H1 (cell line): Measurements from ENCODE around the gene MLPH. TPM values are rescaled to one million over a fixed set of nuclear protein-coding genes. Genes with fewer than 3 reads are reported as not detected.

ENCODE experiments used
- CTCF ChIA-PET: fragments of 300-600 bp; sonication (Branson Sonifier 250); formaldehyde crosslinking; loops from one replicate; lab custom pipeline; 2021; ENCODE audit not compliant: partially characterized antibody; lab: Charles Lee
- POLR2A ChIA-PET: fragments of 300-600 bp; sonication (Branson Sonifier 250); formaldehyde crosslinking; loops from one replicate; lab custom pipeline; 2021; ENCODE audit warnings: inconsistent platforms; ENCODE audit not compliant: partially characterized antibody; lab: Charles Lee
- DNase-seq, 2 experiments: peaks; one replicate each; pipeline versions ENCODE4 v3.0.0 to v3.0.0-alpha.2; 2010 to 2022; ENCODE audit warnings: low spot score in 2 of 2, low read depth in 1 of 2, mixed read lengths in 1 of 2
- FAIRE-seq: peaks from 2 replicates; lab custom pipeline; 2011; peaks lifted over from hg19 to GRCh38; lab: Jason Lieb, UNC
- H2AFZ ChIP-seq: 2 replicates; pipeline ENCODE4 v1.8.1; 2012; ENCODE audit warnings: low read length, inconsistent platforms
- H2AK5ac ChIP-seq: 2 replicates; pipeline ENCODE4 v1.6.1; 2013; ENCODE audit warnings: low read depth, low read length
- H2BK120ac ChIP-seq: replicated peaks from 2 replicates; pipeline ENCODE3; 2013; ENCODE audit warnings: low read depth, low read length, inconsistent platforms
- H2BK12ac ChIP-seq: 2 replicates; pipeline ENCODE4 v1.6.1; 2013; ENCODE audit warnings: low read depth, low read length
- H2BK15ac ChIP-seq: 2 replicates; pipeline ENCODE4 v1.6.1; 2013; ENCODE audit warnings: low read length
- H2BK20ac ChIP-seq: 2 replicates; pipeline ENCODE4 v1.6.1; 2013; ENCODE audit warnings: low read length
- H2BK5ac ChIP-seq: 2 replicates; pipeline ENCODE4 v1.6.1; 2013; ENCODE audit warnings: low read depth, low read length
- H3K14ac ChIP-seq: 2 replicates; pipeline ENCODE4 v1.6.1; 2013; ENCODE audit warnings: inconsistent platforms; ENCODE audit not compliant: insufficient read length
- H3K18ac ChIP-seq: 2 replicates; pipeline ENCODE4 v1.6.1; 2013; ENCODE audit warnings: low read length; ENCODE audit errors: extremely low read depth
- H3K23ac ChIP-seq: 2 replicates; pipeline ENCODE4 v1.6.1; 2013; ENCODE audit warnings: inconsistent platforms; ENCODE audit not compliant: insufficient read length
- H3K23me2 ChIP-seq: 2 replicates; pipeline ENCODE4 v1.6.1; 2013; ENCODE audit warnings: low read depth, low read length
- H3K27ac ChIP-seq: 2 replicates; pipeline ENCODE4 v1.6.1; 2011; ENCODE audit warnings: low read depth, low read length, inconsistent platforms
- H3K27me3 ChIP-seq, 4 experiments: replicated peaks in 1 of 4; 1 replicate in 1 of 4; 2 replicates in 3 of 4; pipeline versions ENCODE4 v1.6.1 to v1.8.1; 2011 to 2013; ENCODE audit warnings: low read length in 3 of 4, mild to moderate bottlenecking in 3 of 4, inconsistent platforms in 2 of 4, mixed read lengths in 2 of 4, moderate library complexity in 1 of 4; ENCODE audit not compliant: control insufficient read depth in 3 of 4, insufficient read depth in 3 of 4; ENCODE audit errors: extremely low read depth in 1 of 4
- H3K36me3 ChIP-seq, 4 experiments: 2 replicates each; pipeline versions ENCODE4 v1.6.1 to v1.8.1; 2011 to 2013; ENCODE audit warnings: mild to moderate bottlenecking in 4 of 4, low read length in 3 of 4, moderate library complexity in 2 of 4, control low read depth in 1 of 4, inconsistent platforms in 1 of 4; ENCODE audit not compliant: insufficient read depth in 4 of 4, control insufficient read depth in 2 of 4
- H3K4ac ChIP-seq: replicated peaks from 2 replicates; pipeline ENCODE3; 2013; ENCODE audit warnings: low read length, low read depth, mixed read lengths, inconsistent platforms; ENCODE audit not compliant: insufficient read length
- H3K4me1 ChIP-seq, 4 experiments: replicated peaks in 1 of 4; 1 replicate in 1 of 4; 2 replicates in 3 of 4; pipeline versions ENCODE4 v1.6.1 to v1.8.1; 2011 to 2013; ENCODE audit warnings: low read length in 3 of 4, inconsistent platforms in 2 of 4, mixed read lengths in 1 of 4; ENCODE audit not compliant: insufficient read depth in 4 of 4, control insufficient read depth in 3 of 4
- H3K4me2 ChIP-seq, 2 experiments: 2 replicates each; pipeline versions ENCODE4 v1.6.1 to v1.8.1; 2011 to 2013; ENCODE audit warnings: low read depth in 2 of 2, low read length in 2 of 2, control low read depth in 1 of 2, inconsistent platforms in 1 of 2, mild to moderate bottlenecking in 1 of 2; ENCODE audit not compliant: insufficient read depth in 1 of 2
- H3K4me3 ChIP-seq, 4 experiments: fragments of 200-600, 300-600 bp in 1 of 4; sonication (generic), shearing (Covaris generic), sonication (Bioruptor Twin) in 1 of 4; 2 replicates each; pipeline versions ENCODE4 v1.5.1 to v1.8.1; 2011 to 2016; ENCODE audit warnings: low read length in 4 of 4, low read depth in 3 of 4, control low read depth in 2 of 4, inconsistent platforms in 2 of 4, mild to moderate bottlenecking in 2 of 4, mixed read lengths in 1 of 4, moderate library complexity in 1 of 4; ENCODE audit not compliant: insufficient read depth in 2 of 4; ENCODE audit errors: extremely low read depth in 1 of 4
- H3K56ac ChIP-seq: replicated peaks from 2 replicates; pipeline ENCODE3; 2013; ENCODE audit warnings: low read depth, mild to moderate bottlenecking, mixed read lengths, low read length, inconsistent platforms; ENCODE audit not compliant: insufficient read length
- H3K79me1 ChIP-seq: 2 replicates; pipeline ENCODE4 v1.6.1; 2013; ENCODE audit warnings: low read depth, low read length, control low read depth
- H3K79me2 ChIP-seq, 2 experiments: 2 replicates each; pipeline versions ENCODE4 v1.6.1 to v1.8.1; 2012 to 2013; ENCODE audit warnings: low read length in 2 of 2, mild to moderate bottlenecking in 2 of 2, inconsistent platforms in 1 of 2; ENCODE audit not compliant: insufficient read depth in 2 of 2, control insufficient read depth in 1 of 2
- H3K9ac ChIP-seq, 4 experiments: replicated peaks in 1 of 4; 1 replicate in 1 of 4; 2 replicates in 3 of 4; pipeline versions ENCODE4 v1.6.1 to v1.8.1; 2011 to 2013; ENCODE audit warnings: low read depth in 3 of 4, low read length in 3 of 4, control low read depth in 2 of 4, mild to moderate bottlenecking in 2 of 4, moderate library complexity in 2 of 4, inconsistent platforms in 1 of 4; ENCODE audit errors: extremely low read depth in 1 of 4
- H3K9me3 ChIP-seq, 2 experiments: 2 replicates each; pipeline versions ENCODE4 v1.6.1 to v1.8.1; 2012 to 2013; ENCODE audit warnings: mild to moderate bottlenecking in 2 of 2, moderate library complexity in 2 of 2, control low read depth in 1 of 2, inconsistent platforms in 1 of 2, low read depth in 1 of 2, low read length in 1 of 2, mixed read lengths in 1 of 2; ENCODE audit not compliant: insufficient read depth in 2 of 2
- H4K20me1 ChIP-seq, 2 experiments: replicated peaks in 1 of 2; 2 replicates each; pipeline versions ENCODE3 to v1.8.1; 2011 to 2013; ENCODE audit warnings: inconsistent platforms in 2 of 2, low read length in 2 of 2, mild to moderate bottlenecking in 1 of 2; ENCODE audit not compliant: insufficient read depth in 2 of 2, control insufficient read depth in 1 of 2
- H4K5ac ChIP-seq: 2 replicates; pipeline ENCODE4 v1.6.1; 2013; ENCODE audit warnings: low read length, low read depth, mixed read lengths, inconsistent platforms; ENCODE audit not compliant: insufficient read length
- H4K8ac ChIP-seq: 2 replicates; pipeline ENCODE4 v1.8.0; 2013; ENCODE audit warnings: mild to moderate bottlenecking, moderate library complexity, low read length, inconsistent platforms; ENCODE audit not compliant: insufficient read depth; ENCODE audit errors: extremely low read depth
- H4K91ac ChIP-seq: replicated peaks from 2 replicates; pipeline ENCODE3; 2013; ENCODE audit warnings: low read length, mixed read lengths, inconsistent platforms; ENCODE audit not compliant: insufficient read length
- ASH2L ChIP-seq: fragments of 200-600, 300-600 bp; sonication (generic); IDR thresholded peaks from one replicate; pipeline ENCODE4 v1.7.1; 2017; ENCODE audit warnings: low read length
- ATF3 ChIP-seq: IDR thresholded peaks from 2 replicates; pipeline ENCODE4 v1.6.1; 2011; ENCODE audit warnings: low read depth, mild to moderate bottlenecking, low read length; ENCODE audit not compliant: insufficient read depth
- BRCA1 ChIP-seq: IDR thresholded peaks from 2 replicates; pipeline ENCODE4 v1.6.1; 2012; ENCODE audit warnings: low read depth, low read length, improper control_type of control experiment
- E2F6 ChIP-seq: IDR thresholded peaks from 2 replicates; pipeline ENCODE4 v1.6.1; 2012; ENCODE audit warnings: inconsistent platforms
- KDM1A ChIP-seq: fragments of 200-600, 300-600 bp; sonication (generic); IDR thresholded peaks from 2 replicates; pipeline ENCODE4 v1.7.1; 2016; ENCODE audit warnings: mild to moderate bottlenecking, low read length, borderline replicate concordance
- NANOG ChIP-seq: IDR thresholded peaks from 2 replicates; pipeline ENCODE4 v1.6.1; 2011; ENCODE audit warnings: low read length, low read depth, mild to moderate bottlenecking, inconsistent platforms; ENCODE audit not compliant: insufficient read depth, poor library complexity, severe bottlenecking
- POLR2AphosphoS5 ChIP-seq: IDR thresholded peaks from 2 replicates; pipeline ENCODE4 v1.6.1; 2011; ENCODE audit warnings: low read depth, low read length
- SIRT6 ChIP-seq: IDR thresholded peaks from one replicate; pipeline ENCODE4 v1.7.1; 2012; ENCODE audit warnings: low read length, inconsistent platforms
- SUZ12 ChIP-seq: fragments of 200-600 bp; sonication (generic); IDR thresholded peaks from 2 replicates; pipeline ENCODE4 v1.6.1; 2012; ENCODE audit warnings: mild to moderate bottlenecking, inconsistent platforms, low read length, moderate library complexity, mixed read lengths
- TAF7 ChIP-seq: optimal IDR thresholded peaks from 2 replicates; pipeline ENCODE3; 2011; ENCODE audit warnings: low read depth, mild to moderate bottlenecking, inconsistent platforms, low read length, moderate library complexity, borderline replicate concordance
- WGBS, 2 experiments: shearing (Covaris generic) in 1 of 2; methylation state at CpG; one replicate each; pipeline versions ENCODE4 v1.1.6 to v1.1.7; 2013 to 2015; ENCODE audit warnings: low lambda C conversion rate in 2 of 2, mixed read lengths in 2 of 2, inconsistent platforms in 1 of 2, low coverage in 1 of 2, missing lambda C conversion rate in 1 of 2; ENCODE audit not compliant: insufficient replicate concordance in 2 of 2, insufficient coverage in 1 of 2, insufficient read length in 1 of 2; ENCODE audit errors: extremely low coverage in 1 of 2, missing lambda C conversion rate in 1 of 2; 5-methylcytosine and 5-hydroxymethylcytosine counted together
- polyA plus RNA-seq, 7 experiments: library from polyadenylated mRNA; depleted of rRNA in 3 of 7; stranded (reverse) in 5 of 7; unstranded in 2 of 7; fragments of >200 nt in 5 of 7; fragments of 200-250 nt in 2 of 7; gene quantifications; 1 replicate in 5 of 7; 2 replicates in 1 of 7; 4 replicates in 1 of 7; pipeline versions ENCODE4 v1.2.1 to v1.2.3, GENCODE V29; 2011 to 2013; ENCODE audit warnings: missing spikeins in 2 of 7, mixed read lengths in 2 of 7
- total RNA-seq: library from RNA; stranded (reverse); fragmentation: NEBNext Ultra II Directional; extraction: Animal tissue kit (Norgen Biotek cat#: 25700); gene quantifications from 2 replicates; pipeline ENCODE4 v1.2.1, GENCODE V29; 2021

Gene MLPH
- total and polyA plus RNA-seq, 2 of the 8 experiments (the other 6 are each of a cell fraction or from before 2014, with no cell fraction given), result 12.7 to 17.0 TPM

GRCh38 chr2:237549643-237550415 lies 62.8 kb downstream of the MLPH start:
- POLR2A ChIA-PET, result interaction anchor here (0.7 to 1.3 kb wide), 4 partner anchors 12 to 75 kb away, joined by 3 read pairs; no protein-coding TSS in a partner anchor

More at GRCh38 chr2:237549643-237550415, 62.8 kb downstream of the MLPH start:
- H2BK20ac ChIP-seq, result no peak overlapping the region
- H3K56ac ChIP-seq, result no peak overlapping the region
- H3K36me3 ChIP-seq, result peaks cover 2 to 24% (median 12%) of the 10 kb centered on the region in 4 experiments; a peak in 6 of 8 replicates
- DNase-seq, result no peak
- H3K4me2 ChIP-seq, result no peak overlapping the region
- no peak overlapping the region for H2AFZ ChIP-seq
- no peaks in the 10 kb centered on the region for H3K23me2 ChIP-seq
- no peak overlapping the region for H3K9ac ChIP-seq
- no peaks in the 10 kb centered on the region; the same call in 1 of the 2 replicates for H3K79me1 ChIP-seq
- H3K4me3 ChIP-seq, result no peak overlapping the region
- H2BK5ac ChIP-seq, result no peak overlapping the region
- no peak overlapping the region for H2BK15ac ChIP-seq
- no peak overlapping the region for H2AK5ac ChIP-seq
- 92% methylated on average over 17 of the region's 17 CpGs; no CpG with 5 or more reads in 1 of the 2 experiments for WGBS, 2 experiments
- no peak for FAIRE-seq
- TF ChIP-seq SUZ12, result no peak
- no peak for TF ChIP-seq TAF7
- no peak for TF ChIP-seq KDM1A
- TF ChIP-seq POLR2AphosphoS5, result no peak
- no peak for TF ChIP-seq BRCA1
- no peak for TF ChIP-seq ASH2L
- TF ChIP-seq SIRT6, result no peak
- no peak for TF ChIP-seq NANOG
- no peak for TF ChIP-seq ATF3
- no peak for TF ChIP-seq E2F6
- H4K91ac ChIP-seq, result no peak overlapping the region
- H3K27ac ChIP-seq, result peak overlapping the region; percentile 10; the same call in 1 of the 2 replicates
- H2BK120ac ChIP-seq, result no peak overlapping the region
- peaks cover 9 to 11% of the 10 kb centered on the region in 2 experiments; a peak in 2 of 4 replicates for H3K9me3 ChIP-seq
- H4K20me1 ChIP-seq, result no peaks in the 10 kb centered on the region
- H2BK12ac ChIP-seq, result no peak overlapping the region
- CTCF ChIA-PET, result interaction anchor here (0.9 to 5.5 kb wide), 14 partner anchors 8 to 396 kb away, joined by 3 to 32 read pairs (median 4); partner anchors contain the start of gene PRLH
- no peak overlapping the region for H3K14ac ChIP-seq
- H3K27me3 ChIP-seq, result no peaks in the 10 kb centered on the region; a peak in 1 of 7 replicates
- no peak overlapping the region for H3K18ac ChIP-seq
- no peaks in the 10 kb centered on the region for H3K4me1 ChIP-seq
- H4K8ac ChIP-seq, result 0 out of 2 replicates have a peak overlapping the region, but pooled peaks have one; percentile 31
- H3K79me2 ChIP-seq, result no peaks in the 10 kb centered on the region
- H3K23ac ChIP-seq, result no peak overlapping the region
- H3K4ac ChIP-seq, result no peak overlapping the region
- no peak overlapping the region for H4K5ac ChIP-seq
